ENCODE results near the gene RPS6KB2.

- TF ChIP-seq POLR2AphosphoS5 (IDR thresholded peaks at IDR 0.05; ENCODE audit: low read depth, low read length): no peak
- TF ChIP-seq POLR2A (IDR thresholded peaks at IDR 0.05; ENCODE audit: low read depth, low read length): no peak
- no peak for TF ChIP-seq TAF1 (IDR thresholded peaks at IDR 0.05; ENCODE audit: low read depth, low read length)
Measured at GRCh38 chr11:67419325-67420049, 8.8 kb upstream of the RPS6KB2 start.

All from GM12891 (cell line).